NT2/D1 (cell line): ENCODE results near the gene DYNC1LI1.

Source experiments
- YY1 ChIP-seq: IDR thresholded peaks from 2 replicates; pipeline ENCODE4 v1.6.1; 2011; ENCODE audit not compliant: insufficient read length, insufficient read depth
- ZNF274 ChIP-seq: IDR thresholded peaks from 2 replicates; pipeline ENCODE4 v1.6.1; 2011; ENCODE audit warnings: mild to moderate bottlenecking, low read depth, low read length

DNA sequence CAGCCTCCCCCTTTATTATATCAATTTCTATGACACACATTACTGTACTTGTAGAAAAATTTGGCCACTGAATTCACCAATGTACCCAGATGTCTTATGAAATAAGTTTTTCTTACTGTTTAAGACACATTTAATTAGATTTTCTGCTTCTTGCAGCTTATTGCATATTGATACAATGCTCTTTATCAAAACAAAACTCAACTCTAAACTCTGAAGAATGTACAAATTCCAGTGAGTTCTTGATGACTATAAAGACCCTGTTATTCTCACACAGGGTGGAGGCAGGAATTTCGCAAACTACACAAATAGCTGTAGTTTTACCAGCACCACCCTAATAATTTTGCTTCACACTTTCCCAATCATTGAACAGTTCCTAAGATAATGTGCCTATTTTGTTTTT lies 90.1 kb downstream of the DYNC1LI1 start:
- no peak for TF ChIP-seq YY1
- TF ChIP-seq ZNF274, result no peak
